Activated T-cell treated with anti-CD3 and anti-CD28 coated beads, Interleukin-2, amount 50 U/mL, for 48 hours (primary cell): ENCODE results near the gene CD52.
A peak's percentile ranks its signal among the peaks of the same experiment; 100 is the strongest.
"Not testable (repeated sequence)": the region's sequence is repeated elsewhere in the genome, so short reads cannot be mapped to it uniquely, and the experiment has no call there.

ENCODE experiments used
- DNase-seq, 2 experiments: peaks; one replicate each; pipeline ENCODE4 v3.0.0-alpha.2; 2020

Gene CD52

GRCh38 chr1:26284597-26285347 is 33.0 kb upstream of the CD52 start:
- DNase-seq: peak; percentile 96

- peak; percentile 76 to 78 for DNase-seq
Observed at GRCh38 chr1:26285366-26286063, 32.2 kb upstream of the CD52 start.

GRCh38 chr1:26286064-26286416 is 31.7 kb upstream of the CD52 start:
- DNase-seq: no peak

DNA sequence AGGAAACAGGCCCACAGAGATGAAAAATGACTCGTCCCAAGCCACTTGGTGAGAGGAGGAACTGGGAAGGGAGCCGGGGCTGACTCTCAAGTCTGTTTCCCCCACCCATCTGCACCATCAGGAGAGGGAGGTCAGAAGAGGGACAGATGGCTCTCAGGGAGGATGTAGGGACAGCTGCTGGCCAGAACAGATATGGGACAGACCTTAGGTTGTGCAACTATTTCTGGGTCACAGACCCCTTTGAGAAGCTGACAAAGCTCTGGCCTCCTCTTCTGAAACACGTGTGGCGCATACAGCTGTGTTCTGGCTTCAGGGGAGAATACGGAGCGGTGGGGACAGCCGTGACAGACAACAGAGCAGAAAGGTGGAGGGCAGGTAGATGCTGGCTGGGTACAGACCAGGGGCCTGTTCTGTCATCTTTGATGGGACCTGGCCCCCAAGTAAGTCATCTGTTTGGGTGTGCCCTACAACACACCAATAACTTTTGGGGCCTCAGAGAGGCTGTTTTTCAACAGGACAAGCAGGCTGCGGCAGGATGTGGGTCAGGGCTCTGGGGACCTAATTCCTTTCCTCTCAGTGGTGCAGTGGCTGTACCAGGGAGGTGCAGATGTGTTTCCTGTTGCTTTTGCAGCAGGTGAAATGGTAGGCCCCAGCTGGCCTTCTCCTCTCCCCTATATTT is 30.6 kb upstream of the CD52 start:
- peak; percentile 76 to 78 for DNase-seq

DNA sequence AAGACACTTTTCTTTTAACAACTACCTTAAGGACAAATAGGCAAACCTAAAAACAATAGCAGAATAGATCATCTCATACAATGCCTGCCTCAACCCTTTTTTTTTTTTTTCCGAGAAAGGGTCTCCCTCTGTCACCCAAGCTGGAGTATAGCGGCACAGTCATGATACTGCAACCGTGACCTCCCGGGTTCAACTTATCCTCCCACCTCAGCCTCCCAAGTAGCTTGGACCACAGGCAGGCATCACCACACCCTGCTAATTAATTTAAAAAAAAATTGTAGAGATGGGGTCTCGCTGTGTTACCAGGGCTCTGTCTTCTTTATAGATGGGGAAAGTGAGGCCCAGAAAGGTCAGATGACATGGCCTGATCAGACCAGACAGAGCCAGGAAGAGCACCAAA is 29.9 kb upstream of the CD52 start:
- DNase-seq: peak in 1 of 2 experiments; percentile 37

GRCh38 chr1:26288311-26288941 is 29.3 kb upstream of the CD52 start:
- peak; percentile 80 to 83 for DNase-seq

- DNase-seq: peak; percentile 59 to 67
Observed at GRCh38 chr1:26289158-26290059, 28.3 kb upstream of the CD52 start.

GRCh38 chr1:26290122-26290881 is 27.5 kb upstream of the CD52 start:
- no peak for DNase-seq

DNA sequence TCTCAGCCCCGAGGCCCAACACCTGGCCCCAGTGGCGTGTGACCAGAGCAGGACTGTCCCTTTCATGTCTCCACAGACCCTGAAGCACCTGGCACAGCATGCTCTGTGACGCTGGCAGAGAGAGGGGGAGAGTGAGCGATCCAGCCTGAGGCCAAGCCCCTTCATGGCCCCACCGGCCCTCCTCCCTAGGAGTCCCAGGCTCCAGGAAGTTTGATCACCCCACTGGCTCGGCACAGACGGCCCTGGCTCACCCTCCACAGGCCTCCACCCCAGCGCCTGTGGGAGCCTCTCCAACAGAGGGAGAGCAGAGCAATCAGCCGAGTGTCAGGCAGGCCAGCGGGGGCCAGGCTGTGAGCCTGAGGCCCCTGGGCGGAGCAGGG is 26.9 kb upstream of the CD52 start:
- no peak for DNase-seq

GRCh38 chr1:26291433-26291832 is 26.3 kb upstream of the CD52 start:
- DNase-seq: no peak

GRCh38 chr1:26291939-26292338 is 25.8 kb upstream of the CD52 start:
- DNase-seq: no peak

DNA sequence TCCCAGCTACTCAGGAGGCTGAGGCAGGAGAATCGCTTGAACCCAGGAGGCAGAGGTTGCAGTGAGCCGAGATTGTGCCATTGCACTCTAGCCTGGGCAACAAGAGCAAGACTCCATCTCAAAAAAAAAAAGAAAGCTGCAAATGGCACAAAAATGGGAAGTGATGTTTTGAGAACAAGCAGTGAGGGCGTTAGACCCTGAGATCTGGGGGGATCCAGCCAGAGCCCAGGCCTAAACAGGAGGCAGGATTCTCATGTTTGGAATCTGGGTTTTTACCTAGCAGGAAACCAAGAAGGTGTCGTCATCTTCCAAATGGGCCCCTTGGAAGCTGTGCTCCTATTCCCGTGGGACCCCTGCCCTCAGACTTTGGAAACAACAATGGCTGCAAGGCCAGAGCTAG is 25.0 kb upstream of the CD52 start:
- not testable (repeated sequence) for DNase-seq

GRCh38 chr1:26293911-26294463 is 23.8 kb upstream of the CD52 start:
- DNase-seq: no peak

GRCh38 chr1:26295194-26296138 is 22.3 kb upstream of the CD52 start:
- no peak for DNase-seq

GRCh38 chr1:26296340-26297056 is 21.3 kb upstream of the CD52 start:
- DNase-seq: no peak

DNA sequence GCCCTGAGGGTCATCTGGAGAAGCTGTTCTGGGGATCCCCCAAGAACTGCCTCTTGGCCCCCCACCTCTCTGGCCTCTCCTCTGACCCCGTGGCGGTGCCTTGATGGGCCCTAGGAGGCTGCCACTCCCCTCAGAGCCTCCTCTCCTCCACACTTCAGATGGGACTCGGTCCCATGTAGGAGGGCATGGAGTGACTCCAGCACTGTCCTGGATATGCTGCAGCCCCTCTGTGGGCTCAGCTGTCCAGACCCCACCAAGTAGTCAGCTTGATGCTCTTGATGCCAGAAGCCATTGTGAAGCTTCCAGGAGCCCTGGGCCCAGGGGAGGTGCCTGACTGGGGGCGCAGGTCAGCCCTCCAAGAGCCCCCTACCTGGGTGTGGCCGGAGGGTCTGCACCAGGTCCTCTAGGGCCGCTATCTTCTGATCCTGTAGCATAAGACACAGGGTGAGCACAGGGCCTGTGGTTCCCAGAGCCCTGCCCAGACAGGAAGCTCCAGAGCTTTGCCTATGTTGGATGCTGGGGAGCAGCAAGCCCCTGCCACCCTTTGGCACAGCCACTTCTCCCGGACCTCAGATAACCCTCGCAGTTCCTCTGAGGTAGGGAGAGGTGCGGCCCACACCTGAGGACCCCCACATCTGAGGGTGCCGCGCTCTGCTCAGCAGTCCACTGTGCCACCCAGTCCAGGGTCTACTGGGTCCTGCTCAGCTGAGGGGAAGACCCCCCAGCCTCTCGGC is 20.5 kb upstream of the CD52 start:
- DNase-seq: no peak

DNA sequence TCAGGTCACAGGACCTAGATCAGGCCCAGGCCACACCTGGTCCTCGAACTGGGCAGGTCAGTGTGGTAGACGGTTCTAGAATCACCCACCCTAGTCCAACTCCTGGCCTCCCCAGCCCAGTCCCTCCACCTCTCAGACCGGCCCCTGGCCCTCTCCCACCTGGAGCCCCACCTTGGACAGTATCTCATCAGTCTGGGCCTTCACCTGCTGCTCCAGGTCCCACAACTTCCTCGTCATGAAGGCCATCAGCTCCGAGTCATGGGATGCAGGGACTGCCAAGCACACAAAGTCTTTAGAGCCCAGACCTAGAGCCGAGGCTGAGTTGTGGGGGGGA is 20.0 kb upstream of the CD52 start:
- no peak for DNase-seq

DNA sequence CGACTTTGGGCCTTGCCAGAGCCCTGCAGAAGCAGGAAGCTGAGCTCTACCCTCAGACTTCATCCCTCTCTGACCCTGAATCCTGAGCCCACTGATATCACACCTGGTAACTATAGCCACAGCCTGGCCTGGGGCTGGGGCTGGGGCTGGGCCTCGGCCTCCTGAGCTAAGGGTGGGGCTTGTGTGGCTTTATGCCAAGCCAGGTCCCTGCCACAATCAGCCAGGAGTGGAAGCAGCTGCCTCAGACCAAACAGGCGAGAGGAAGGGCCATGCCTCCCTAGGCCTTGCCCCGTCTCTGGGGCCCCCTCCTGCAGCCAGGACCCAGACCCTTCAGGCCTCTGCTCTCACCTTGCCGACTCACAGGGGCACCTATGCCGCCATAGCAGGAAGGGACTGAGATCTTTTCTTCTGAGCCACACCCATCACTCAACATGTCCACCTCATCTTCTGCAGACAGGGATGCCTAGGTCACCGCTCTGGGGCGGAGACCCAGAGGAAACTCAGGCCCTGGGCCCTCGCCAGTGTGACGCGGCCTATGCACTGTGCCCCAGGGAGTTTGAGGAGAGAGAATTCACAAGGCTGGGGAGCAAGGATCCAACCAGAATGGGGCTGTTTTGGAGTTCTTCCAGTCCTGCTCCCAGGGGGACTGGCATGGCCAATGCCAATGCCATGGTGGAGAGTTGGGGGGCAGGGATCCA is 17.0 kb upstream of the CD52 start:
- DNase-seq: no peak
